Loucy (cell line): Measurements from ENCODE around the gene HLA-DMB.

Source experiments
- EZH2phosphoT487 ChIP-seq: fragments of 200-600 bp; IDR thresholded peaks from 2 replicates; pipeline ENCODE4 v1.6.1; 2018; ENCODE audit warnings: antibody characterized with exemption, mild to moderate bottlenecking, moderate library complexity, borderline replicate concordance
- TF ChIP-seq, protein P1 (sequence below): fragments of 200-600 bp; sonication (generic); conservative IDR thresholded peaks from 2 replicates; pipeline ENCODE4 v1.5.1; 2014; ENCODE audit warnings: mild to moderate bottlenecking, antibody characterized with exemption, low read length

DNA sequence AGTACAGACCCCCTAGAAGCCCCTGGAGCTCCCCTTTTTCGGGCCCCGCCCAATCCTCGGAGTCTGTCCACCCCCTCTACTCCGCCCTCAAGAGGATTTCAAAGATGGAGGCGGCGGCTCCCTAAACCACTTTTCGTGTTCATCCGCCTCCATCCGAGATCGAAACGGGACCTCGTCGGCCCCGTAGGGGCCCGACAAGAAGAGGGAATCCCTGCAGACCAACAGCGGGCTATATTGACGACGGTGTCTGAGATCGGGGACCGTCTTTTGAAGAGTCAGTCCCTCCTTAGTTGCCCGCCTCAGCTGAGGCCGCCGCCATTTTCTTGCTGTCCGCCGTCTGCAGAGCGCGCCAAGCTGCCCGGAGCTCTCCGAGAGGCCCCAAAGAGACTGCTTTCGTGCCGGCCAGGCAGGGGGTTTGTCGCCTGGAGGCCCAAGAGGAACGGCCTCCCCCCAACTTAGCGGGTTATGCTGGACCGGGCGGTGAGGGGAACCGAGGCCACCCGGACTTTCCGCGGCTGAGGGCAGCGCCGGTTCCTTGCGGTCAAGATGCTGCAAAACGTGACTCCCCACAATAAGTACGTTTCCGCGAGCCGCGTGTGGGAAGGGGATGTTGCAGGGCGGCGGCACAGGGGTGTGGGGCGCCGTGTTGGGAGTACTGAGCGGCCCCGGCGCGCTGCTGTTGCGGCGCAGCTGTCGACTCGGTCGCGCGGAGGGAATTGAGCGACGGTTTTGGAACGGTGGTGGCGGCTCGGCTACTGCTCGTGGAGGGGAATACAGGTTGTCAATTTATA is 31.7 kb upstream of the HLA-DMB start:
- TF ChIP-seq, protein P1, sequence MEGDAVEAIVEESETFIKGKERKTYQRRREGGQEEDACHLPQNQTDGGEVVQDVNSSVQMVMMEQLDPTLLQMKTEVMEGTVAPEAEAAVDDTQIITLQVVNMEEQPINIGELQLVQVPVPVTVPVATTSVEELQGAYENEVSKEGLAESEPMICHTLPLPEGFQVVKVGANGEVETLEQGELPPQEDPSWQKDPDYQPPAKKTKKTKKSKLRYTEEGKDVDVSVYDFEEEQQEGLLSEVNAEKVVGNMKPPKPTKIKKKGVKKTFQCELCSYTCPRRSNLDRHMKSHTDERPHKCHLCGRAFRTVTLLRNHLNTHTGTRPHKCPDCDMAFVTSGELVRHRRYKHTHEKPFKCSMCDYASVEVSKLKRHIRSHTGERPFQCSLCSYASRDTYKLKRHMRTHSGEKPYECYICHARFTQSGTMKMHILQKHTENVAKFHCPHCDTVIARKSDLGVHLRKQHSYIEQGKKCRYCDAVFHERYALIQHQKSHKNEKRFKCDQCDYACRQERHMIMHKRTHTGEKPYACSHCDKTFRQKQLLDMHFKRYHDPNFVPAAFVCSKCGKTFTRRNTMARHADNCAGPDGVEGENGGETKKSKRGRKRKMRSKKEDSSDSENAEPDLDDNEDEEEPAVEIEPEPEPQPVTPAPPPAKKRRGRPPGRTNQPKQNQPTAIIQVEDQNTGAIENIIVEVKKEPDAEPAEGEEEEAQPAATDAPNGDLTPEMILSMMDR = no peak
- TF ChIP-seq EZH2phosphoT487 = no peak
